Cortex of kidney (tissue), 1 donor: Measurements from ENCODE around the gene MOV10L1.
"Not testable (repeated sequence)": the region's sequence is repeated elsewhere in the genome, so short reads cannot be mapped to it uniquely, and the experiment has no call there.

Experiments used
- DNase-seq: peaks from one replicate; lab custom pipeline; 2025; lab: John Stamatoyannopoulos, UW

Gene MOV10L1

GRCh38 chr22:50078246-50078645 is 11.6 kb upstream of the MOV10L1 start:
- DNase-seq: no peak

GRCh38 chr22:50078761-50079160 is 11.0 kb upstream of the MOV10L1 start:
- DNase-seq: no peak

GRCh38 chr22:50080077-50080465 is 9.7 kb upstream of the MOV10L1 start:
- DNase-seq: no peak

GRCh38 chr22:50081426-50082196 is 8.2 kb upstream of the MOV10L1 start:
- no peak for DNase-seq

- no peak for DNase-seq
Observed at GRCh38 chr22:50082197-50082715, 7.5 kb upstream of the MOV10L1 start.

GRCh38 chr22:50082961-50083461 is 6.8 kb upstream of the MOV10L1 start:
- no peak for DNase-seq

- DNase-seq: no peak
Observed at GRCh38 chr22:50083462-50084079, 6.2 kb upstream of the MOV10L1 start.

- no peak for DNase-seq
Observed at GRCh38 chr22:50084080-50084477, 5.7 kb upstream of the MOV10L1 start.

- DNase-seq: no peak
Observed at GRCh38 chr22:50084614-50085021, 5.2 kb upstream of the MOV10L1 start.

GRCh38 chr22:50085211-50085972 is 4.4 kb upstream of the MOV10L1 start, which contains the start of gene MLC1:
Gene MLC1 (minus strand): TSS chr22:50085426. CDS start chr22:50084902, 524 bp downstream.
- DNase-seq: no peak

GRCh38 chr22:50086526-50086925 is 3.3 kb upstream of the MOV10L1 start:
- no peak for DNase-seq

GRCh38 chr22:50086975-50087374 is 2.8 kb upstream of the MOV10L1 start:
- DNase-seq: not testable (repeated sequence)

- DNase-seq: no peak
Observed at GRCh38 chr22:50087646-50088045, 2.2 kb upstream of the MOV10L1 start.

GRCh38 chr22:50088096-50088495 is 1.7 kb upstream of the MOV10L1 start:
- DNase-seq: no peak

GRCh38 chr22:50089231-50089630 is 575 bp upstream of the MOV10L1 start:
- no peak for DNase-seq

- no peak for DNase-seq
Observed at GRCh38 chr22:50090412-50090714, 557 bp downstream of the MOV10L1 start.

GRCh38 chr22:50091092-50091768 is 1.4 kb downstream of the MOV10L1 start:
- DNase-seq: no peak

- DNase-seq: no peak
Observed at GRCh38 chr22:50092342-50092741, 2.5 kb downstream of the MOV10L1 start.

GRCh38 chr22:50098052-50098451 is 8.2 kb downstream of the MOV10L1 start:
- no peak for DNase-seq

- no peak for DNase-seq
Observed at GRCh38 chr22:50101870-50102565, 12.2 kb downstream of the MOV10L1 start.

- no peak for DNase-seq
Observed at GRCh38 chr22:50102946-50103345, 13.1 kb downstream of the MOV10L1 start.
